HEK293 (cell line): ENCODE results near the gene STPG3.

Experiments used
- GLI2 ChIP-seq: fragments of 450-650 bp; formaldehyde crosslinking; IDR thresholded peaks from 2 replicates; pipeline ENCODE4; 2017; ENCODE audit warnings: missing biosample characterization, missing genetic modification characterization, low read depth, borderline replicate concordance
- KLF8 ChIP-seq: fragments of 450-650 bp; formaldehyde crosslinking; IDR thresholded peaks from 2 replicates; pipeline ENCODE4 v1.5.1; 2016; ENCODE audit warnings: missing biosample characterization, missing genetic modification characterization
- MEIS1 ChIP-seq: sonication (generic); formaldehyde crosslinking; IDR thresholded peaks from 2 replicates; pipeline ENCODE4 v1.8.1; 2022; ENCODE audit warnings: missing genetic modification reagents, mild to moderate bottlenecking, borderline replicate concordance
- PRDM10 ChIP-seq: fragments of 450-650 bp; formaldehyde crosslinking; IDR thresholded peaks from 2 replicates; pipeline ENCODE4 v1.5.1; 2016; ENCODE audit warnings: missing biosample characterization, missing genetic modification characterization
- SP2 ChIP-seq: fragments of 450-650 bp; formaldehyde crosslinking; IDR thresholded peaks from 2 replicates; pipeline ENCODE4 v1.5.1; 2016; ENCODE audit warnings: missing biosample characterization, missing genetic modification characterization
- SP3 ChIP-seq: fragments of 450-650 bp; formaldehyde crosslinking; IDR thresholded peaks from 2 replicates; pipeline ENCODE4 v1.5.1; 2016; ENCODE audit warnings: missing biosample characterization, missing genetic modification characterization
- ZNF112 ChIP-seq: fragments of 450-650 bp; formaldehyde crosslinking; IDR thresholded peaks from 2 replicates; pipeline ENCODE4 v1.5.0; 2017; ENCODE audit warnings: missing biosample characterization, missing genetic modification characterization
- ZNF214 ChIP-seq: fragments of 450-650 bp; formaldehyde crosslinking; IDR thresholded peaks from 2 replicates; pipeline ENCODE4 v1.5.1; 2017; ENCODE audit warnings: missing biosample characterization, mild to moderate bottlenecking, missing genetic modification characterization, borderline replicate concordance
- ZNF324 ChIP-seq: fragments of 450-650 bp; formaldehyde crosslinking; IDR thresholded peaks from 2 replicates; pipeline ENCODE4 v1.5.1; 2016; ENCODE audit warnings: missing biosample characterization, missing genetic modification characterization
- ZNF335 ChIP-seq: fragments of 450-650 bp; formaldehyde crosslinking; conservative IDR thresholded peaks from 2 replicates; pipeline ENCODE4 v1.5.1; 2016; ENCODE audit warnings: missing biosample characterization, missing genetic modification characterization
- ZNF426 ChIP-seq: fragments of 450-650 bp; formaldehyde crosslinking; IDR thresholded peaks from 2 replicates; pipeline ENCODE4 v1.5.1; 2017; ENCODE audit warnings: missing biosample characterization, missing genetic modification characterization, mild to moderate bottlenecking, inconsistent platforms, moderate library complexity
- ZNF600 ChIP-seq: fragments of 450-650 bp; formaldehyde crosslinking; IDR thresholded peaks from 2 replicates; pipeline ENCODE4 v1.5.1; 2016; ENCODE audit warnings: missing biosample characterization, missing genetic modification characterization
- ZNF629 ChIP-seq: fragments of 450-650 bp; formaldehyde crosslinking; IDR thresholded peaks from 2 replicates; pipeline ENCODE4 v1.5.1; 2017; ENCODE audit warnings: missing biosample characterization, missing genetic modification characterization
- ZNF654 ChIP-seq: fragments of 450-650 bp; formaldehyde crosslinking; IDR thresholded peaks from 2 replicates; pipeline ENCODE4 v1.5.1; 2016; ENCODE audit warnings: low read depth, missing biosample characterization, missing genetic modification characterization
- ZNF768 ChIP-seq: fragments of 450-650 bp; formaldehyde crosslinking; IDR thresholded peaks from 2 replicates; pipeline ENCODE4 v1.5.1; 2018; ENCODE audit warnings: missing biosample characterization, mild to moderate bottlenecking, missing genetic modification characterization
- ZSCAN16 ChIP-seq: fragments of 450-650 bp; formaldehyde crosslinking; IDR thresholded peaks from 2 replicates; pipeline ENCODE4 v1.5.1; 2016; ENCODE audit warnings: missing biosample characterization, missing genetic modification characterization
- TF ChIP-seq, protein P1 (sequence below): fragments of 450-650 bp; formaldehyde crosslinking; IDR thresholded peaks from 2 replicates; pipeline ENCODE4 v1.5.1; 2016; ENCODE audit warnings: missing biosample characterization, missing genetic modification characterization, borderline replicate concordance
- TF ChIP-seq, protein P2 (sequence below): fragments of 450-650 bp; formaldehyde crosslinking; IDR thresholded peaks from 2 replicates; pipeline ENCODE4 v1.5.1; 2016; ENCODE audit warnings: missing biosample characterization, missing genetic modification characterization
- TF ChIP-seq, protein P3 (sequence below): fragments of 450-650 bp; formaldehyde crosslinking; IDR thresholded peaks from 2 replicates; pipeline ENCODE4 v1.5.1; 2016; ENCODE audit warnings: missing biosample characterization, missing genetic modification characterization

The STPG3 gene

DNA sequence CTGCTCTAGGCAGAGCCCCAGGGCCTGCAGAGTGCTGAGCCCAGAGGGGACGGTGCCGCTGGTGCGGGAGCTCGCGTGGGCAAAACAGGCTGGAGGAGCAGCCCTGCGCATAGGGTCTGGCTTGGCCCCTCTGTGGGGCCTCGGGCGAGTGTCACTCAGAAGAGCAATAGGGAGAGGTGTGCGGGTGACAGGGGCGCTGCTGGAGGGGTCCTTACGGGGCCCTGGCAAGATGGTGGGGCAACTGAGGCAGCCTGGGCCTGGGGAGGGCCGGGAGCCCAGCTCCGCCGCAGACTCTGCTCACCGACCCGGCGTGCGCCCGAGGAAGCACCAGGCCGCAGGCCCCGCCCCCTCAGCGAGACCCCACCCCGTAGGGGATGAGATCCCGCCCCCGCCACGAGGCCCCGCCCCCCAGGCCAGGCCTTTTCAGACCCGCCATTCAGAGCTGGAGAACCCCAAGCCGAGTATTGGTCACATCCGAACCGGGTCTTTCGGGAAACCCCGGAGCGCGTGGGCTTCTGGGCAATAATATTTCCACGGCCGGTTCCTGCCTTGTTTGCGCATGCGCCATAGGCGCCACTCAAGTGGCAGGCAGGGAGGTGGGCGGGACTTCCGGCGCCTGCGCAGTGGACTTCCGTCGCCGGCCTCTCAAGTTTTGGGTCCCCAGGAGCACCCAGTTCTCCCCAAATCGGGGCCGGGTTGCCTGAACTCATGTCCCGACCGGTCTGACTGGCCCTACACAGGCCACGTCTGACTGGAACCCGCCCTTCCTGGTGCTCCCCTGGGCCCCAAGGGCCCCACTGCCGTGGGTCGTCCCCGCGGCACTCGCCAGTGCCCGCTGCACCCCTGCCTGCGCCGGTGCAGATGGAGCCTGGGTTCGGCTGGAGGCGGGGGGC lies 27.8 kb upstream of the STPG3 start (continued):
- TF ChIP-seq, protein P1, sequence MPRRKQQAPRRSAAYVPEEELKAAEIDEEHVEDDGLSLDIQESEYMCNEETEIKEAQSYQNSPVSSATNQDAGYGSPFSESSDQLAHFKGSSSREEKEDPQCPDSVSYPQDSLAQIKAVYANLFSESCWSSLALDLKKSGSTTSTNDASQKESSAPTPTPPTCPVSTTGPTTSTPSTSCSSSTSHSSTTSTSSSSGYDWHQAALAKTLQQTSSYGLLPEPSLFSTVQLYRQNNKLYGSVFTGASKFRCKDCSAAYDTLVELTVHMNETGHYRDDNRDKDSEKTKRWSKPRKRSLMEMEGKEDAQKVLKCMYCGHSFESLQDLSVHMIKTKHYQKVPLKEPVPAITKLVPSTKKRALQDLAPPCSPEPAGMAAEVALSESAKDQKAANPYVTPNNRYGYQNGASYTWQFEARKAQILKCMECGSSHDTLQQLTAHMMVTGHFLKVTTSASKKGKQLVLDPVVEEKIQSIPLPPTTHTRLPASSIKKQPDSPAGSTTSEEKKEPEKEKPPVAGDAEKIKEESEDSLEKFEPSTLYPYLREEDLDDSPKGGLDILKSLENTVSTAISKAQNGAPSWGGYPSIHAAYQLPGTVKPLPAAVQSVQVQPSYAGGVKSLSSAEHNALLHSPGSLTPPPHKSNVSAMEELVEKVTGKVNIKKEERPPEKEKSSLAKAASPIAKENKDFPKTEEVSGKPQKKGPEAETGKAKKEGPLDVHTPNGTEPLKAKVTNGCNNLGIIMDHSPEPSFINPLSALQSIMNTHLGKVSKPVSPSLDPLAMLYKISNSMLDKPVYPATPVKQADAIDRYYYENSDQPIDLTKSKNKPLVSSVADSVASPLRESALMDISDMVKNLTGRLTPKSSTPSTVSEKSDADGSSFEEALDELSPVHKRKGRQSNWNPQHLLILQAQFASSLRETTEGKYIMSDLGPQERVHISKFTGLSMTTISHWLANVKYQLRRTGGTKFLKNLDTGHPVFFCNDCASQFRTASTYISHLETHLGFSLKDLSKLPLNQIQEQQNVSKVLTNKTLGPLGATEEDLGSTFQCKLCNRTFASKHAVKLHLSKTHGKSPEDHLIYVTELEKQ (tag by site-specific recombination), result no peak
- TF ChIP-seq ZNF324 (tag by site-specific recombination) (no peak; the same call in 1 of the 2 replicates), ZNF629 (tag by site-specific recombination) (0 out of 2 replicates have a peak, but pooled peaks have one; percentile 37), ZNF768 (tag by site-specific recombination) (no peak), MEIS1 (CRISPR knock-in tag) (0 out of 2 replicates have a peak, but pooled peaks have one; percentile 30), ZNF112 (tag by site-specific recombination) (no peak), KLF8 (no peak), SP3 (tag by site-specific recombination) (peak; percentile 76), ZSCAN16 (tag by site-specific recombination) (no peak), SP2 (peak; percentile 90), ZNF426 (tag by site-specific recombination) (no peak), ZNF600 (tag by site-specific recombination) (peak; percentile 71; the same call in 1 of the 2 replicates), ZNF335 (tag by site-specific recombination) (peak; percentile 88), GLI2 (no peak), ZNF214 (no peak), PRDM10 (tag by site-specific recombination) (peak; percentile 31; the same call in 1 of the 2 replicates), ZNF654 (tag by site-specific recombination) (no peak)
- TF ChIP-seq, protein P2, sequence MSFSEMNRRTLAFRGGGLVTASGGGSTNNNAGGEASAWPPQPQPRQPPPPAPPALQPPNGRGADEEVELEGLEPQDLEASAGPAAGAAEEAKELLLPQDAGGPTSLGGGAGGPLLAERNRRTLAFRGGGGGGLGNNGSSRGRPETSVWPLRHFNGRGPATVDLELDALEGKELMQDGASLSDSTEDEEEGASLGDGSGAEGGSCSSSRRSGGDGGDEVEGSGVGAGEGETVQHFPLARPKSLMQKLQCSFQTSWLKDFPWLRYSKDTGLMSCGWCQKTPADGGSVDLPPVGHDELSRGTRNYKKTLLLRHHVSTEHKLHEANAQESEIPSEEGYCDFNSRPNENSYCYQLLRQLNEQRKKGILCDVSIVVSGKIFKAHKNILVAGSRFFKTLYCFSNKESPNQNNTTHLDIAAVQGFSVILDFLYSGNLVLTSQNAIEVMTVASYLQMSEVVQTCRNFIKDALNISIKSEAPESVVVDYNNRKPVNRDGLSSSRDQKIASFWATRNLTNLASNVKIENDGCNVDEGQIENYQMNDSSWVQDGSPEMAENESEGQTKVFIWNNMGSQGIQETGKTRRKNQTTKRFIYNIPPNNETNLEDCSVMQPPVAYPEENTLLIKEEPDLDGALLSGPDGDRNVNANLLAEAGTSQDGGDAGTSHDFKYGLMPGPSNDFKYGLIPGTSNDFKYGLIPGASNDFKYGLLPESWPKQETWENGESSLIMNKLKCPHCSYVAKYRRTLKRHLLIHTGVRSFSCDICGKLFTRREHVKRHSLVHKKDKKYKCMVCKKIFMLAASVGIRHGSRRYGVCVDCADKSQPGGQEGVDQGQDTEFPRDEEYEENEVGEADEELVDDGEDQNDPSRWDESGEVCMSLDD (tag by site-specific recombination), result peak; percentile 96
- TF ChIP-seq, protein P3, sequence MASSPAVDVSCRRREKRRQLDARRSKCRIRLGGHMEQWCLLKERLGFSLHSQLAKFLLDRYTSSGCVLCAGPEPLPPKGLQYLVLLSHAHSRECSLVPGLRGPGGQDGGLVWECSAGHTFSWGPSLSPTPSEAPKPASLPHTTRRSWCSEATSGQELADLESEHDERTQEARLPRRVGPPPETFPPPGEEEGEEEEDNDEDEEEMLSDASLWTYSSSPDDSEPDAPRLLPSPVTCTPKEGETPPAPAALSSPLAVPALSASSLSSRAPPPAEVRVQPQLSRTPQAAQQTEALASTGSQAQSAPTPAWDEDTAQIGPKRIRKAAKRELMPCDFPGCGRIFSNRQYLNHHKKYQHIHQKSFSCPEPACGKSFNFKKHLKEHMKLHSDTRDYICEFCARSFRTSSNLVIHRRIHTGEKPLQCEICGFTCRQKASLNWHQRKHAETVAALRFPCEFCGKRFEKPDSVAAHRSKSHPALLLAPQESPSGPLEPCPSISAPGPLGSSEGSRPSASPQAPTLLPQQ, result peak; percentile 57; the same call in 1 of the 2 replicates
